Measurements from ENCODE around the gene HRK. TPM values are rescaled to one million over a fixed set of nuclear protein-coding genes. Genes with fewer than 3 reads are reported as not detected.

Gene HRK
- total and polyA plus RNA-seq, 2 of the 8 experiments (the other 6 are each of a cell fraction or from before 2014, with no cell fraction given): 1.6 to 2.7 TPM

DNA sequence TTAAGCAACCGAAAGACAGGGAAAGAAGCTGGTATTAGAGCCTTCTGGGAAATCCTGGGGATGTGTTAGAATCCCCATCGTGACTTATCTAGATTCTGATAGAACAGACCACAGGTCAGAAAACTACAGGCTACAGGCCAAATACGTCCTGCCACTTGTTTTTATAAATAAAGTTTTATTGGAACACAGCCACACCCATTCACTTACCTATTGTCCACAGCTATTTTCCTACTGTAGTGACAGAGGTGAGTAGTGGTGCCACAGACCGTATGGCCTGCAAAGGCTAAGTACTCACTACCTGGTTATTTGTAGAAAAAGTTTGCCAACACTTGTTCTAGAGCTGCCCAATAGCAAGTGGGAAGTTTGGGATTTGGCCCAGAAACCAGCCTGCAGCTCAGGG, 53.8 kb downstream of the HRK start:
- Histone ChIP-seq H2BK15ac (ENCODE audit: low read length) (no peak overlapping the region), H3K4me1 (replicated peaks in 1 of 4; ENCODE audit: control insufficient read depth in 3 of 4, insufficient read depth in 4 of 4, low read length in 3 of 4) (no peaks in the 10 kb centered on the region), H4K5ac (ENCODE audit: insufficient read length, low read depth, low read length) (no peak overlapping the region), H3K36me3 (ENCODE audit: control insufficient read depth in 2 of 4, insufficient read depth in 4 of 4, low read length in 3 of 4) (no peaks in the 10 kb centered on the region), H3K4ac (replicated peaks; ENCODE audit: insufficient read length, low read depth, low read length) (no peak overlapping the region), H3K23ac (ENCODE audit: insufficient read length) (no peak overlapping the region), H4K20me1 (replicated peaks in 1 of 2; ENCODE audit: control insufficient read depth in 1 of 2, insufficient read depth in 2 of 2, low read length in 2 of 2) (no peaks in the 10 kb centered on the region), H2BK12ac (ENCODE audit: low read depth, low read length) (no peak overlapping the region), H2AK5ac (ENCODE audit: low read depth, low read length) (no peak overlapping the region), H3K79me1 (ENCODE audit: low read depth, low read length) (no peaks in the 10 kb centered on the region), H3K79me2 (ENCODE audit: control insufficient read depth in 1 of 2, insufficient read depth in 2 of 2, low read length in 2 of 2) (no peaks in the 10 kb centered on the region), H3K18ac (ENCODE audit: extremely low read depth, low read length) (no peak overlapping the region), H3K4me3 (ENCODE audit: extremely low read depth in 1 of 4, insufficient read depth in 2 of 4, low read depth in 3 of 4, low read length in 4 of 4) (no peak overlapping the region), H3K9me3 (ENCODE audit: insufficient read depth in 2 of 2, low read depth in 1 of 2, low read length in 1 of 2) (no peaks in the 10 kb centered on the region), H4K8ac (ENCODE audit: extremely low read depth, insufficient read depth, low read length) (no peak overlapping the region), H3K14ac (ENCODE audit: insufficient read length) (no peak overlapping the region), H3K56ac (replicated peaks; ENCODE audit: insufficient read length, low read depth, low read length) (no peak overlapping the region), H3K23me2 (ENCODE audit: low read depth, low read length) (no peaks in the 10 kb centered on the region), H2AFZ (ENCODE audit: low read length) (no peak overlapping the region), H4K91ac (replicated peaks; ENCODE audit: insufficient read length, low read length) (no peak overlapping the region), H3K9ac (replicated peaks in 1 of 4; ENCODE audit: extremely low read depth in 1 of 4, low read depth in 3 of 4, low read length in 3 of 4) (no peak overlapping the region), H3K27me3 (replicated peaks in 1 of 4; ENCODE audit: control insufficient read depth in 3 of 4, extremely low read depth in 1 of 4, insufficient read depth in 3 of 4, low read length in 3 of 4) (no peaks in the 10 kb centered on the region), H2BK20ac (ENCODE audit: low read length) (no peak overlapping the region), H2BK120ac (replicated peaks; ENCODE audit: low read depth, low read length) (no peak overlapping the region), H3K4me2 (ENCODE audit: insufficient read depth in 1 of 2, low read depth in 2 of 2, low read length in 2 of 2) (no peak overlapping the region), H3K27ac (ENCODE audit: low read depth, low read length) (no peak overlapping the region), H2BK5ac (ENCODE audit: low read depth, low read length) (no peak overlapping the region)
- FAIRE-seq (no peak), DNase-seq (ENCODE audit: low read depth in 1 of 2, low spot score in 2 of 2) (no peak)
- CTCF ChIA-PET (ENCODE audit: partially characterized antibody): interaction anchor here (0.6 kb wide), 1 partner anchor 131 kb away, joined by 3 read pairs; no protein-coding TSS in a partner anchor
- POLR2A ChIA-PET (ENCODE audit: partially characterized antibody): no interaction called here
- whole genome bisulfite sequencing, 2 experiments (ENCODE audit: extremely low coverage in 1 of 2, insufficient coverage in 1 of 2, insufficient read length in 1 of 2, insufficient replicate concordance in 2 of 2, low coverage in 1 of 2, low lambda C conversion rate in 2 of 2, missing lambda C conversion rate in 1 of 2): 89% methylated on average over 4 of the region's 4 CpGs; no CpG with 5 or more reads in 1 of the 2 experiments
- no peak for TF ChIP-seq POLR2AphosphoS5 (IDR thresholded peaks at IDR 0.05; ENCODE audit: low read depth, low read length)
- no peak for TF ChIP-seq TCF12 (IDR thresholded peaks at IDR 0.05; ENCODE audit: low read depth, low read length)
- TF ChIP-seq CHD1 (IDR thresholded peaks at IDR 0.05; ENCODE audit: low read depth, low read length): no peak
- no peak for TF ChIP-seq KDM1A (IDR thresholded peaks at IDR 0.05; ENCODE audit: borderline replicate concordance, low read length)
- TF ChIP-seq BRCA1 (IDR thresholded peaks at IDR 0.05; ENCODE audit: low read depth, low read length): no peak
- TF ChIP-seq POU5F1 (IDR thresholded peaks at IDR 0.05; ENCODE audit: low read depth, low read length): no peak
- TF ChIP-seq, protein P1, sequence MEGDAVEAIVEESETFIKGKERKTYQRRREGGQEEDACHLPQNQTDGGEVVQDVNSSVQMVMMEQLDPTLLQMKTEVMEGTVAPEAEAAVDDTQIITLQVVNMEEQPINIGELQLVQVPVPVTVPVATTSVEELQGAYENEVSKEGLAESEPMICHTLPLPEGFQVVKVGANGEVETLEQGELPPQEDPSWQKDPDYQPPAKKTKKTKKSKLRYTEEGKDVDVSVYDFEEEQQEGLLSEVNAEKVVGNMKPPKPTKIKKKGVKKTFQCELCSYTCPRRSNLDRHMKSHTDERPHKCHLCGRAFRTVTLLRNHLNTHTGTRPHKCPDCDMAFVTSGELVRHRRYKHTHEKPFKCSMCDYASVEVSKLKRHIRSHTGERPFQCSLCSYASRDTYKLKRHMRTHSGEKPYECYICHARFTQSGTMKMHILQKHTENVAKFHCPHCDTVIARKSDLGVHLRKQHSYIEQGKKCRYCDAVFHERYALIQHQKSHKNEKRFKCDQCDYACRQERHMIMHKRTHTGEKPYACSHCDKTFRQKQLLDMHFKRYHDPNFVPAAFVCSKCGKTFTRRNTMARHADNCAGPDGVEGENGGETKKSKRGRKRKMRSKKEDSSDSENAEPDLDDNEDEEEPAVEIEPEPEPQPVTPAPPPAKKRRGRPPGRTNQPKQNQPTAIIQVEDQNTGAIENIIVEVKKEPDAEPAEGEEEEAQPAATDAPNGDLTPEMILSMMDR (IDR thresholded peaks at IDR 0.05; ENCODE audit: control extremely low read depth in 1 of 3, insufficient read depth in 1 of 3, low read depth in 1 of 3, low read length in 3 of 3): no peak
- TF ChIP-seq SAP30 (IDR thresholded peaks at IDR 0.05; ENCODE audit: insufficient read depth, insufficient replicate concordance, low read length): no peak
- TF ChIP-seq SRF (IDR thresholded peaks at IDR 0.05; ENCODE audit: low read depth, low read length): no peak
- TF ChIP-seq TBP (IDR thresholded peaks at IDR 0.05; ENCODE audit: low read depth, low read length): no peak
- TF ChIP-seq RNF2 (IDR thresholded peaks at IDR 0.05; ENCODE audit: borderline replicate concordance, low read depth, low read length, missing control alignments, poor library complexity, severe bottlenecking): no peak
- TF ChIP-seq SP2 (IDR thresholded peaks at IDR 0.05; ENCODE audit: low read length): no peak
